Measurements from ENCODE around the gene ARHGEF40.
A peak's percentile ranks its signal among the peaks of the same experiment; 100 is the strongest.

Gene ARHGEF40

DNA sequence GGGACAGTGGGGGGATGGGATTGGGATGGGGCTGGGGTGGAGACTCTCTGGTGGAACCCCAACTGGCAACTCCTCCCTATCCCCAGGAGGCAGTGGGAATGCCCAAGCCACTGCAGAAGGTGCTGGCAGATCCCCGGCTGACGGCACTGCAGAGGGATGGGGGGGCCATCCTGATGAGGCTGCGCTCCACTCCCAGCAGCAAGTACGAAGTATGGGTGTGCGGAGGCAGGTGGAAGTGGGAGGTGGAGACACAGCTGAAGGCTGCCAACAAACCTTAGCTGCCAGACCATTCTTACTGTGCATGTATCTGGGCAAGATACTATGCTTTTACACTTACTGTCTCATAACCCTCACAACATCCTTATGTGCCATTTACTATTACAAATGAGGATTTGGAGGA is 8.2 kb downstream of the ARHGEF40 start:
- no peak overlapping the region for H3K27ac ChIP-seq
- TF ChIP-seq, protein P1, sequence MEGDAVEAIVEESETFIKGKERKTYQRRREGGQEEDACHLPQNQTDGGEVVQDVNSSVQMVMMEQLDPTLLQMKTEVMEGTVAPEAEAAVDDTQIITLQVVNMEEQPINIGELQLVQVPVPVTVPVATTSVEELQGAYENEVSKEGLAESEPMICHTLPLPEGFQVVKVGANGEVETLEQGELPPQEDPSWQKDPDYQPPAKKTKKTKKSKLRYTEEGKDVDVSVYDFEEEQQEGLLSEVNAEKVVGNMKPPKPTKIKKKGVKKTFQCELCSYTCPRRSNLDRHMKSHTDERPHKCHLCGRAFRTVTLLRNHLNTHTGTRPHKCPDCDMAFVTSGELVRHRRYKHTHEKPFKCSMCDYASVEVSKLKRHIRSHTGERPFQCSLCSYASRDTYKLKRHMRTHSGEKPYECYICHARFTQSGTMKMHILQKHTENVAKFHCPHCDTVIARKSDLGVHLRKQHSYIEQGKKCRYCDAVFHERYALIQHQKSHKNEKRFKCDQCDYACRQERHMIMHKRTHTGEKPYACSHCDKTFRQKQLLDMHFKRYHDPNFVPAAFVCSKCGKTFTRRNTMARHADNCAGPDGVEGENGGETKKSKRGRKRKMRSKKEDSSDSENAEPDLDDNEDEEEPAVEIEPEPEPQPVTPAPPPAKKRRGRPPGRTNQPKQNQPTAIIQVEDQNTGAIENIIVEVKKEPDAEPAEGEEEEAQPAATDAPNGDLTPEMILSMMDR (conservative IDR thresholded peaks at IDR 0.05) = no peak
- no peak for TF ChIP-seq ZFX (IDR thresholded peaks at IDR 0.05)

DNA sequence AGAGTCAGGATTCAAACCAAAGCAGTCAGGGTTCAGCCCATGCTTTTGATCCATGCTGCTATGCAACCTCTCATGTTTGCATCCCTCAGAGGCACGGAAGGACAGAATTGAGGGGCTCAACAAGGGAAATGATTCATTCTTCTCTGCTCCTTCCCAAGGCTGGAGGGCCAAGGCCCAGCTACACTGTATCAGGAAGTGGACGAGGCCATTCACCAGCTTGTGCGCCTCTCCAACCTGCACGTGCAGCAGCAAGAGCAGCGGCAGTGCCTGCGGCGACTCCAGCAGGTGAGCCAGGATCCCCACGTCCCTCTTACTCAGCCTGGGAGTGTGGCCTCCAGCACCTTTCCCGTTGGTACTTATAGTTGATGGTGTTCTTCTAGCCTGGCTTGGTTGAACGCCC is 8.6 kb downstream of the ARHGEF40 start:
- TF ChIP-seq, protein P1 (conservative IDR thresholded peaks at IDR 0.05) = no peak
- no peak for TF ChIP-seq ZFX (IDR thresholded peaks at IDR 0.05)
- H3K27ac ChIP-seq = no peak overlapping the region

DNA sequence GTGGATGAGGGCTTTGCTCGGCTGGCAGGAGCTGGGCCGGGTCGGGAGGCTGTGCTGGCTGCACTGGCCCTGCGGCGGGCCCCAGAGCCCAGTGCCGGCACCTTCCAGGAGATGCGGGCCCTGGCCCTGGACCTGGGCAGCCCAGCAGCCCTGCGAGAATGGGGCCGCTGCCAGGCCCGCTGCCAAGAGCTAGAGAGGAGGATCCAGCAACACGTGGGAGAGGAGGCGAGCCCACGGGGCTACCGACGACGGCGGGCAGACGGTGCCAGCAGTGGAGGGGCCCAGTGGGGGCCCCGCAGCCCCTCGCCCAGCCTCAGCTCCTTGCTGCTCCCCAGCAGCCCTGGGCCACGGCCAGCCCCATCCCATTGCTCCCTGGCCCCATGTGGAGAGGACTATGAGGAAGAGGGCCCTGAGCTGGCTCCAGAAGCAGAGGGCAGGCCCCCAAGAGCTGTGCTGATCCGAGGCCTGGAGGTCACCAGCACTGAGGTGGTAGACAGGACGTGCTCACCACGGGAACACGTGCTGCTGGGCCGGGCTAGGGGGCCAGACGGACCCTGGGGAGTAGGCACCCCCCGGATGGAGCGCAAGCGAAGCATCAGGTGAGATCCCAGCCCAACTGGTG is 11.5 kb downstream of the ARHGEF40 start:
- TF ChIP-seq, protein P1 (conservative IDR thresholded peaks at IDR 0.05) = no peak
- no peak for TF ChIP-seq ZFX (IDR thresholded peaks at IDR 0.05)
- H3K27ac ChIP-seq = no peak overlapping the region

DNA sequence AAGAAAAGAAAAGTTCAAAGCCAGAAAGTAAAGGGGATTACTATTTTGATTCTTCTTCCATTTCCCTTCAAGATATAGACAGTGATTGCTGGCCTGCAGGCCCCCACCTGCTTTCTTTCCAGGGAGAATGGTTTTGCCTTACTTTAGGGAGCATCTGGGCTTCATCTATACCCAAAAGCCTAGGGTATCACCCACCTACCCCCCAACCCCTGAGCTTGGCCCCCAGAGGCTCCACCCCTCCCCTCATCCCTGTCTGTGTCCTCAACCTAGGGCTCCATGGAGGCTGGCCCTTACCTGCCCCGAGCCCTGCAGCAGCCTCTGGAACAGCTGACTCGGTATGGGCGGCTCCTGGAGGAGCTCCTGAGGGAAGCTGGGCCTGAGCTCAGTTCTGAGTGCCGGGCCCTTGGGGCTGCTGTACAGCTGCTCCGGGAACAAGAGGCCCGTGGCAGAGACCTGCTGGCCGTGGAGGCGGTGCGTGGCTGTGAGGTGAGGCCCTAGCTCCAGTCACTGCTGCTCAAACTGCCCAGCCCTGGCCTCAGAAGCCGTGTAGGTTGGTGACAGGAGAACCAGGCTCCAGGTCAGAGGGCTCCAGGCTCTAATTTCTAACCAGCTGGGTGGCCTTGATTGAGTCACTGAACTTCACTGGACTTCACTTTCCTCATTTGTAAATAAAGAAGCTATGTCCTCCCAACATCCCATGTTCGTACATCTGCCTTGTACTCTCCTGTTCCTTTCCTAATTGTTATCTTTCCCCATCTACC is 13.6 kb downstream of the ARHGEF40 start:
- H3K27ac ChIP-seq = no peak overlapping the region
- TF ChIP-seq, protein P1 (conservative IDR thresholded peaks at IDR 0.05) = no peak
- TF ChIP-seq ZFX (IDR thresholded peaks at IDR 0.05) = no peak

DNA sequence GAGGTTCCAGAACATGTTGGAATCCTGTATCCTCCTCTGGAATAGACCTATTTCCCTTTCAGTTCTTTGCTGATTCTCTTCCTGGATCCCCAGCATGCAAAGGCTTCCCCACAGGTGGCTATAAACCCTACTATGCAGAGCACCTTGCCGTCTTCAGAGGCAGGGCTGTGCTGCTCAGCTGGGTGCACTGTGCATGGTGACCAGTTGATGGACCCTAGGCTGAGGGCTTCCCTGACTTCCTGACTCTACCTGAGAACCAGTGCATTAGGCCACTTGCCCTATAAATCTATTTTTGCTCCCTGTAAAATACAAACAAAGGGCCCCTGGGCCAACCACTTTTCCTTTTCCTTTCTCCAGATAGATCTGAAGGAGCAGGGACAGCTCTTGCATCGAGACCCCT is 14.3 kb downstream of the ARHGEF40 start:
- TF ChIP-seq, protein P1 (conservative IDR thresholded peaks at IDR 0.05) = no peak
- no peak for TF ChIP-seq ZFX (IDR thresholded peaks at IDR 0.05)
- peak overlapping the region; percentile 51; the same call in 1 of the 2 replicates for H3K27ac ChIP-seq

DNA sequence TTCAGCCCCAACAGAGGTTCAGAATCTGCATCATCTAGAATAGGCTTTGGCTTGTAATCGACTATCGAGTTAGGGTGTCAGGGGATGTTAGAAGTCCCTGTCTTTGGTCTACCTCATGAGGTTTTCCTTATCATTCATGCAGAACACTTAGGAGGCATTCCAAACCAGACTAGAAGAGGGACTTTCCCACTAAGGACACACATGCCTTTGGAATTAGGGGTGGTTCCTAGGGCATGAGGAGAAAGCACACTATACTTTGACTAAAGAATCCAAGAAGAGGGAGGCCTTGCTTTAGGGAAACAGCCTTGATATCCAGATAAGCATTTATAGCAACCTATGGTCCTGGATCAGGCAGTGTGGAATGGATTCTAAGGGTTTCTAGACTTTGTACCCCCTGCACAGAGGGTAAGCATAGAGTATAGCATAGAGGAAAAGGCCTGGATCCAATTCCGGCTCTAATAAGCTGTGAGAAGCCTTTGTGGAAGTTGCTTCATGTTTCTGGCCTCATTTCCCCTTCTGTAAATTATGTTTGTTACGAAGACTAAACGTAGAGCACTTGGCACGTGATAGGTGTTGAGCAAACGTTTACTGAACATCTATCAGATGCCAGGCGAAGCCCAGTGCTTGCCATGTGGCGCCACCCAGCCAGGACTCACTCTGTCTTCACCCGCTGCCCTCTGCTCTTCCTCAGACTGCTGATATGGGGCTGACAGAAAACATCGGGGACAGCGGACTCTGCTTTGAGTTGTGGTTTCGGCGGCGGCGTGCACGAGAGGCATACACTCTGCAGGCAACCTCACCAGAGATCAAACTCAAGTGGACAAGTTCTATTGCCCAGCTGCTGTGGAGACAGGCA is 15.1 kb downstream of the ARHGEF40 start:
- H3K27ac ChIP-seq = peak overlapping the region; percentile 51
- TF ChIP-seq, protein P1 (conservative IDR thresholded peaks at IDR 0.05) = no peak
- no peak for TF ChIP-seq ZFX (IDR thresholded peaks at IDR 0.05)

DNA sequence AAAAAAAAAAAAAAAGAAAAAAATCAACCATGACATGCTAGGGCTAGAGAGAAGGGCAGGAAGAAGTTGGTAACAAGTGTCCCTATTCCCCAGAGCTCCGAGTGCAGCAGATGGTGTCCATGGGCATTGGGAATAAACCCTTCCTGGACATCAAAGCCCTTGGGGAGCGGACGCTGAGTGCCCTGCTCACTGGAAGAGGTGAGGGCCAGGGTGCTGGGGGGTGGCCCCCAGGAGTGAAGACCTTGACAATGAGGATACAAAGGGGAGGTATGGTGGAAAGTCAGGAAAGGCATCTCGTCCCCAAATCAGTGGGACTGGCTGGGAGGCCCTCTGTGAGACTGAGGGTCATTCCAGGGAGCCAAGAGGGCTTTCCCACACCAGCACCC is 16.8 kb downstream of the ARHGEF40 start:
- H3K27ac ChIP-seq = no peak overlapping the region
- no peak for TF ChIP-seq ZFX (IDR thresholded peaks at IDR 0.05)
- TF ChIP-seq, protein P1 (conservative IDR thresholded peaks at IDR 0.05) = no peak
